GM18858 (cell line): ENCODE data around the gene NUMA1.

ENCODE experiments used
- ATAC-seq: cut with Tn5 transposase; IDR thresholded peaks from one replicate; pipeline ENCODE4 v1.9.1; 2021; ENCODE audit not compliant: unreplicated experiment

The NUMA1 gene

DNA sequence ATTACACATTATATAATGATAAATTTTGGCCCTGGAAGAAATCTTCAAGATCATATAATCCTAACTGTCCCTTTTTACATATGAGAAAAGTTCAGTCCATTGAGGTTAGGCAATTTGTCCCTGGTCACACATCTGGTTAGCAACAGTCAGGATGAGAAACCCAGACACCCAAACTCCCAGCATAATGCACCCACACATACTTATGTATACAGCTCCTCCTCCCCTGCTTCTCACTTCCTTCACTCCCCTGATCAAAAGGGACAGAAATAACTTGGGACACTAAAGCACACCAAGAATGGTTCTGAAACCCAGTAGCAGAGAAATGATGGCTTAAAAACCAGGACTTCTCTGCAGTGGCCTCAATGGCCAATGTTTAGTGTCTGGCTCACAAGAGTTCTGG lies 11.1 kb downstream of the NUMA1 start:
- no peak for ATAC-seq

DNA sequence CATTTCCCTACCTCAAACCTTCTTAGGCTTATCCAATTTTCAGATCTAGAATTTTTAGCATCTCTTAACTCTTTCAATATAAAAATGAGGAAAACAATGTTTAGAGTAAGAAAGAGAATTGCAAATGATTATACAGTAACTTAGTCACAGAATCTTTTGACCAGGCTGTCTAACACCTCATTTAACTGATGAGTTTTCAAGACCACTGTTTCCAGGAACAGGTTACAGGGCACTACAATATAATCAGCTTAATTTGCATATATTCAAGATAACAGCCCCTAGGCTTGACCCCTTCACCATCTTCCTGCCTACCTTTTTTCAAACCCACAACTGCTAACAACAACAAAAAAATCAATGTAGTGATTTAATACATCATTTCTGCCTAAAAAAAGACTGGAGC lies 12.7 kb downstream of the NUMA1 start:
- ATAC-seq: no peak

DNA sequence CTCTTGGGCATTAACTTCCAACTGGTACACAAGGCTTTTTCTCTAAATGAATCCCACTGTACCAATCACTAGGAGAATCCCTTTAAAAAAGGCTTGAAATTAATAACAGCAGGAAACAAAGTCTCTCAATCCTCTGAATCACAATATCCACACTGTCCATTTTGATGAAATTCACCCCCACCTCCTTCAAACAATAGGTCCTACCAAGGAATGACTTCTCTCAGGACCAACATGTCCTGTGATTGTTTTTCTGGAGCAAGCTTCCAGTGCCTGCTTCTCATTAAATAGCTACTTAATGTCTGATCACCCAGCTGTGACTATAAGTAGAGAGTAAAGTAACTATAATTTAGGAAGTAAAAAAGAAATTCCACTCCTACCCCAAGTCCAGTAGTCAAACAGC lies 13.1 kb downstream of the NUMA1 start:
- ATAC-seq: no peak

DNA sequence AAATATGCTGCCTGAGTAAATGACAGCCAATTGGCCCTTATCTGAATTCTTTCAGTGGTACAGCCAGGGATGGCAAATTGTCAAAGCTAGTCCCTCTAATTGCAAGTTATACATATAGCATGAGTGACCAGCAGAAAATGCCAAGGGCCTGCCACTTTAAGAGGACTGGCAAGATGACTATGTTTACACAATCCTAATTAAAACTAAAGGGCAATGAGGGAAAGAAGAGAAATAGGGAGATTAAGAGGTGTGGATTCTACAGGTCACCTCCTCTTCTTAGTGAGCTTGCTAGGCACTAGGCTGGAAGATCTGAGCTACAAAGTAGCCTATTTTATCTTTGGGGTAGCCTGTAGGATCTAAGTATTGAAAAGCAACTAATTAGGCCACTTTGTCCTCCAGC lies 13.5 kb downstream of the NUMA1 start:
- ATAC-seq: no peak

DNA sequence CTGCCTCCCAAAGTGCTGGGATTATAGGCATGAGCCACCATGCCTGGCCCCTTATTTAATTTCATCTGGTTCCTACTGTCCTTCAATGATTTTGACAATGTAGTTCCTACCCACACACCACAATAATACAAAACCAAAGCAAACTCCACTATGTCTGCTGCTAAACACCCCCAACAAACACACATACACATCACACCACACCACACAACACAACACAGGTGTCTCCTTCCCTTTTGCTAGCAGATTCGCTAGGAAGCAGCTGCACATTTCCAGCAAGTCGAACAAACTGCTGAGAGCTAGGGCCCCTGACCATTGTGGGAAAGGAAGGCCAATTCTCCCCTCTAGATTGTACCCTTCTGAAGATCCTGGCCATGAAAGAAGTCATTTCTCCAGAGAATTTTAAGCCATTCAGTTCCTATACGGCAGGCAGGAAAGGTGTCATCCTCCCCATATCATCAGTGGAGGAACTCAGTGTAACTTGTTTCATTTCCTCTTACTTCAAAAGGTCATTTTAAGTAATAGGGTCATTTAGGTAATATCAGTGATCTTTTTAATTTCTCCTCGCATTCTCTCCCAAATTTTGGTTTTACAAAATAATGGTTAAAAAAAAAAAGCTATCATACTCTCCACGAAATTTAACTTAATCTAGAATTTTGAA lies 18.5 kb downstream of the NUMA1 start:
- no peak for ATAC-seq

DNA sequence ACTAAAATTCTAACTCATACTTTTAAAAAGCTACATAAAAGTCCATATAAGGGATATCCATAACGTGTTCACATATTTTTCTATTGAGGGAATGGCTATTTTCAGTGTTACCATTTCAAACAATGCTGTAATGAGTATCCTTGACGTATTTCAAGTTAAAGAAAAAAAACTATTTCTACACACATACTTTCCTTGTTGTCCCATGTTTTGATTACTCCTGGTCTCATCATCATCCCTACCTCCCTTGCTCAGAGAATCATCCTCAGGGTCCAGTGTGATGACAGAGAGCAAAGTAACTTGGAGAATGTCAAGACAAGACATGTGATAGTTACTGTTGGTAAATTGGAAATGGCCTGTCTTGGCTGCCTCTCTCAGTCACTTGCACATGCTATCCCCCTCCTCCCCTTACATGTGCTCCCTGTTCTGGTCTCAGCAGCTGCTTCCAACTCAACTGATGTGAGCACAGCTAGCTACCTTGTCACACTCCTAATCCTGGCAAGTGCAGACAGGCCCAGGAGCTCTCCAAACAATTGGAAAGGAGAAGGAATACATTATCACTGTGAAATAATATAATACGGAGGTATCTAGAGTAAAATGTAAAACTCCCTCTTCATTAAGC lies 21.8 kb downstream of the NUMA1 start:
- ATAC-seq: no peak

DNA sequence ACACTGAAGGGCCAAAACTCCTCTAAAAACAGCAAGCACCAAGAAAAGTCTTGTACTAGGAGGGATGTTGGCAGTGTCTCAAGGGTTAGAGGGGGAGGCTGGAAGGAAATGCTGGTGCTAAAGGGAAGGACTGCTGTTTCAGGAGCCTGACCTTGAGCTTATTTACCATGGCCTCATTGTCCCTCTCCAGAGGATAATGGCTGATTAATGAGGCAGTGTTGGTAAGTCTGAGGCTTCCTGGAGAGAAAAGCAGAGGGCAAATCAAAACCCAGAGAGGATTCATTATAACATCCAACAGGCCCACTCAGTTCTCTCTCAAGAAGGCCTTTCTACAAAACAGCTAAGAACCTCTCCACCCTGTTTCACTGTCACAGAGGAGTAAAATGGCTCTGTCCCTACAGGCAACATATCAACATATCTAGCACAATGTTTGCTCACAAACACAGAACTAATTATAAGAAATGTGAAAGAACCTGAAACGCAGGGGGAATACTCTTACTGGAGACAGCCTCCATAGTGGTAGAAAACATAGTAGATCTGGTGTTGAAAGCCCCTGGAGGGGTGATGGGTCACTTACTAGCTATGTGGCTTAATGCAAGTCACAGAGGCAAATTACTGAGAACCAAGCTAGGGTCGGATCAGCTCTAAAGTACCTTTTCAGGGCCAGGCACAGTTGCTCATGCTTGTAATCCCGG lies 31.4 kb downstream of the NUMA1 start:
- ATAC-seq: no peak

DNA sequence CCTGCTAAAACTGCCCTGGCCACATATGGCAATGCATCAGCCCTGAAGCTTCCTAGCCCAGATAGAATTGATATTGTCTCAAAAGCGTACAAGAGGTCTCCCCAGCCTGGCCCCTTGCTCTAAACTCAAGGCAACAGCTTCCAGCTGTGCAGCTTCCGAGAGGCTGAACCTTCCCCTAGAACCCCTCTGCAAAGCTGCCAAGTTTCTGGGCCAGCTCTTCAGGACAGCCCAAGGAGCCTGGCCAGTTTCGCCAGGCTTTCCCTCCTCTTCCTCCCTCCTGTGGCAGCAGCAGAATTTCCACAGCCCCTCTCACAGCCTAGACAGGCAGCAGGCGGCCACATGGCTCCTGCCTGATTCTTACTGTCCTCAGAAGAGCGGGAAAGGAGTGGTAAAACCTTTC lies 34.5 kb downstream of the NUMA1 start:
- no peak for ATAC-seq

DNA sequence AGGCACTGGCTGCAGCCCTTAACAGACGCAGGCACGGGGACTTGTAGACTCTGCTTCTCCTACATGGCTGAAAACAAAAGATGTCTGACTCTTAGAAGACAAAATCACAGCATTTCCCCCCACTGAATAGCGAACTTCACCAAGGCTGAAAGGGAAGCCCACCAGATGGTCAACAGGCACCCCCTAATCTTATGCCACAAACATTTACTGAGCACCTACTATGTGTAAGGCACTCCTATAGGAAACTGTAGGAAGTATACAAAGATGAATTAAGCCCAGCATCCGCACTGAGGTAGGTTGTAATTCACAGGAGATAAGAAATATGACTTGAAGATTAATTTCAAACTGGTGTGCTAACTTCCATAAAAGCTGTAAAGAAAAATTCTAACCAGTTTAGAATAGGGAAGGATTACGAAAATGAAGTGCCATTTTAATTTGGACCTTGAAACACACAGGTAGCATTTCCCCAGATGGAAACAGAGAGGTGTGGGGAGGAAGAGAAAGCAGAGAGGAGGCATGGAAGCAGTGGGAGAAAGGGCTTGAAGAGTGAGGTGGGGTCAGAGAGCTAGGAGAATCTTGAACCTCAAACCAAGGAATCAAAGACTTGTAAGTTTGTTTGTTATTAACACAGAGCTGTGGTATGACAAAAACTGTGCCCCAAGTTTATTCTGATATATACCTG lies 38.1 kb downstream of the NUMA1 start:
- ATAC-seq: no peak

DNA sequence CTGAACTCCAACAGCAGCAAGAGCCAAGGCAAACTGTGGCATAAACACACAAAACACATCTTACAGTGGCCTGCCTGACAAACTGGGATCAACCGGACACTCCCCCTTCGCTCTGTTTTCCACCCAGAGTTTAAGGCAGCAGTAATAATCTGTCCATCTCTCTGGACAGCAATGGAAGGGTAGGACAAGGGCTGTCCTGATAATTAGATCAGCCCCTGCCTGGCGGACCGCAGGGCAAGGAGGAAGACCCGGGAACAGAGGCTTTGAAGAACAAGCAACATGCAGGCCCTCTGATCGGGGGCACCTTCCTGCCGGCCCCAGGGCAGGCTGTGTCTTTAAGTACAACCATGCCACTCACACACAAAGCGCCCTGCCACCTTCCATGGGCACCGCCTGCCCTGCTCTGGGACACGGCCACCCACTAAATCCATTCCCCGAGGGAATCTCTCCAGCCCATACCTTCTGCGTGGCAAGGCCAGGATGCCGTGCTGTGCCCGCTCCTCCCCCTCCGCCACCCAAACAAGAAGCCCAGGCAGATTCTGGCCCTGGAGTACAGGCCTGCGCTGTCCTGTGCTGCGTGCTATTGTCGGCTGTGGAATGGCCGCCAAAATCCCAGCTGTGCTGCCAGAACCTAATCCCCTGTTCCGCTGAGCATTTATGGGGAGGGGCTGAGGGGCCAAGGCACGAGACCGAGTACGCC lies 38.8 kb downstream of the NUMA1 start:
- ATAC-seq: no peak

DNA sequence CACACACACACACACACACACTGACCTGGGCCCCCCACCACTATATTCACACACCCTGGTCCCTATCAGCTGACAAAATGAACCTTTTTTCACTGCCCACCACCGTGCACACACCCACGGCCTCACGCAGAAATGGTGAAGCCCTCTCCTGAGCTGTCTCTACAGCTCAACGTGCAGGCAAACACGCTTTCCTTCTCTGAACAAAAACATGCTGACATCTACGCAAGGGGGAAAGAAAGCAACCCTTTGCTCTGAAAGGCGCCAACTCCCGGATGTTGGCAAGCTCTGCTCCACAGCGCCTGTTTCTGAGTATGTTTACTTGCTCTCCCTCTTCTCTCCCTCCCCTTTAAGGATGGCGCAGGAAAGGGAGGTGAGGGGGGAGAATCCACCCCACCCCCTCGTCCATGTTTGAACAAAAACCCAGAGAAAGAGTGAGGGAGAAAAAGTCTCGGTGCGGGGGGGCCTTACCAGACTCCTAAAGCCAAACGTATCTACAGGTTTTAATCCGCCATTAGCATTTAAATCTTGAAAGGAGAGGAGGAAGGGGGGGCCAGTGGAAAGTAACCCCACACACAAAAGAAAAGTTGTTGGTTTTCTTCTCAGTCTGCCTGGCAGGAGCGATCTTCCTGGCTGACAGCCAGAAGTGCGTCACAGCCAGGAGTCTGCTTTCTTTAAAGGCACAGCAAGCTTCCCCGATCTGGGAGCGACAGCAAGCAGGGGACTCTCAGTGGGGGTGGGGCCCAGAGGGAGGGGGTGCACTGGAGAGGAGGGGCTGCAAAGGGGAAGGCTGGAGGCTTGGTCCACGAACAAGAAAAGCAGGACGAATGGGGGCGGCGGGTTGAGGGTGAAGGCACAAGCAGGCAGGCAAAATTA lies 39.6 kb downstream of the NUMA1 start:
- ATAC-seq: no peak

DNA sequence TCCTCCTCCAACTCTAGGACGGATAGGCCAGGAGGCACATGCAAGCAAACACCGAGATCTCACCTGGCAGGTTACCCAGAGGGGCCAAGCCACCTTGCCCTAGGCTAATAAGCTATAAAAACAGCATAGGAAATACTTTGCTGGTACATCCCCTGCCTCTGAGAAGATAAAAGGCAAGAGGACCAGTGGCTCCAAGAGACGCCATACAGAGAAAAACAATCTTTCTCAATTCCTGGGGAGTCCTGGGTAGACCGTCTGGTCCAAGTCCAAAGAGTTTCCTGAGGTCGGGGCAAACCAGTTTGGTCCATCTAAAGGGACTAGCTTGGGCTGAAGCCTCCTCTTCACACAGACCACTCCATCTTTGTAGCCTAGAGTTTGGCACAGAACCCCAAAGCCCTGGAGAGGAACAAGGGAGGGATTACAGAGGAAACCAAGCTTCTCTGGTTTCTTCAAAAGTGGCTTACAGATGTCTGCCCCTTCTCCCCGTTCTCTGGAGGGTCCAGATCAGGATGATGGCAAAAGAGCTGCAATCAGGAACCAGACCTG lies 40.4 kb downstream of the NUMA1 start:
- ATAC-seq: no peak

DNA sequence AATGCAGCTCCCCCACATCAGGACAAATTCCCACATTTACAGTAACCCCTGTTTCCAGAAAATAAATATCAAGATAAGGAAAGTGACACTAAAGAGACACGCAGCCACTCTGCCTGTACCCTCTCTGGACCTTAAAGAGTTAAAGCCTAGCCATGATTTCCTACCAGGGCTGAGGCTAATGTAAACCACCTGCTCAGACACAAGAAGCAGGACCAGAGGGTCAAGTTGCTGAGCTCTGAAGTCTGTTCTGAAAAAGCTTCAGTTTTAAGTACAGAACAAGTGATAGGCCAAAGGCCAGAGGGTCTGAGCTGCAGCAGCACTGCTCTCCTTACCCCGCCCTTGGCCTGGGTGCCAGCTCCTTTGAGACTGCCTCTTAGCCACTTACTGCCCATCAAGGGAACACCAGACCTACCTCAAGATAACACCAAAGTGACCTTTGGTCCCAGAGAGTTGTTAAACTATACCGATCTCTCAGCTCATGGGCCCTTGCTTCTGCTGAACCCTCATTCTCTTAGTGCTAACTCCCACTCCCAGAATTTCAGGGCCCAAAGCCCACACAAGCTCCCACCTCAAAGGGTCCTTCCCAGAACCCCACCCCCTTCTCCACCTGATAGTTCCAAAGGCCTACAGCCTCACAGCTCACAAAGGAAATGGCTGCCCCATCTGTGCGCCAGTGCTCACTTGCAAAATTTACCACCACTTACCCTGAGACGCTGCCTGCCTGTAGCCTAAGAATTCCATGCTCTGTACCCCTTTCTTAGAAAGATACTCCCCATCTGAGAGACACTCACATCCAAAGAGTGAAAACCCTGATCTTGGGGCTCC lies 41.1 kb downstream of the NUMA1 start:
- no peak for ATAC-seq

DNA sequence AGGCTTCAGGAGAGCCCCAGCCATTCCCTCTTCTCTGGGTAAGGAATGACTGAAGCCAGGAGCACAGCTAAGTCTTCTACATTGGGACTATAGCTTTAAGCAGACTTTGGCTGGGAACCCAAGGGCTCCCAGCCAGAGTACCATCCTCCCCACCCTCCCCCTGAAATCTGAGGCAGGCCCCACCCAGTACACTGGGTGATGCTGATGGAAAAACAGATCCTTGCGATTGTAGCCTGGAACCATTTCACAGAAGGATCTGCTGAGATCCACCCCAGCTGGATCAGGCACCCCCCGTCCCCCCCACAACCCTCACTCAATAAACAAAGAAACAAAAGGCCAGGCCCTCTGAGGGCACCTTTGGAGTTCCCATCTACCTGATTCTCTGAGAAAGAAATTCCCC lies 41.9 kb downstream of the NUMA1 start:
- no peak for ATAC-seq

DNA sequence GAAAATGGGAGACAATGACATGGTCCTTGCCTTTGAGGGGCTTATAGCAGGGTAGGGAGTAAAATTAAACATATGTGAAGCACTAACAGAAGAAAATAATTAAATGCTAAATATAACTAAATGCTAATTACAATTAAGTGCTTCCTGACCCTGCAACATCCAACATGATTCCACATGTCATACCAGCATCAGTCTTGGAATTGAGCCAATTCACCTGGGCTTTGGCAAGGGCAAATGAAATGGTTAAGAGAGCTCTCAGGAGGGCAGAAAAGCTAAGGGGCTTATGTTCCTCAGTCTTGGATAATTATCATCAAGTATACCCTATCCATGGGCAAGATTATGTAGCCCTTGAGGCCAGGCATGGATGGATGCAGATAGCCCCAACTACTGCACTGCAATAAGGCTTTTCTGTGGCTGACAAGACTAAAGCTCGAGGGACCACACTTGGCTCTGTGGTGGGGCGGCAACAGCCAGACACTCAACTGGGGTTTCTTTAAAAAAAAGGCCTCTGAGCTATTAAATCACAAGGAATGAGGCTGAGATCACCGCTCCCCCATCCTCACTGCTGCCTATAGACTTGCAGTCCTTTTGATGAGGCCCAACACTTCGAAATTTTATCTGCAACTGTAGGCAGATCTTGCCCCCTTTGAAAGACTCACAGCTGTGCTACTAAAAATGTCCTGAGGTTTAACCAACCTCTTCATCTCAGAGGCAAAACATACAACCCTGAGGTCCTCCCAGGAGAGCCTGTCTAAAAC lies 42.6 kb downstream of the NUMA1 start:
- no peak for ATAC-seq

DNA sequence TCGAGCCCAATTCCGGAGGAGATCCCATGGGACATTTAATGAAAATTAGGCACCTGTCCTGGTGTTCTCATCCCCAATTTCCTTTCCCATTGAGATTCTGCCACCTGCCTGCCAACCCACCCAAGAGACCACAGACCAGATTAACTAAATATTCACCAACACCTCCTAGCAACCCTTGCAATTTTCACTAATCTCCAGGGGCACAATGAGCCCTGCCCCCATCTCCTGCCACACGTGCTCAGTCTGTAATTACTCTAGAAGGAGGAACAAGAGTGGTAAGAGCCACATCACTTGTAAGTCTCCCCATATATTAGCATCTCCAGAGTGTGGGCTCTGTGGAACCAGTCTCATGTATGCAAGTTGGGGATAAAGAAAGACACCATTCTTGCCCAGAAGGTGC lies 43.7 kb downstream of the NUMA1 start:
- no peak for ATAC-seq

DNA sequence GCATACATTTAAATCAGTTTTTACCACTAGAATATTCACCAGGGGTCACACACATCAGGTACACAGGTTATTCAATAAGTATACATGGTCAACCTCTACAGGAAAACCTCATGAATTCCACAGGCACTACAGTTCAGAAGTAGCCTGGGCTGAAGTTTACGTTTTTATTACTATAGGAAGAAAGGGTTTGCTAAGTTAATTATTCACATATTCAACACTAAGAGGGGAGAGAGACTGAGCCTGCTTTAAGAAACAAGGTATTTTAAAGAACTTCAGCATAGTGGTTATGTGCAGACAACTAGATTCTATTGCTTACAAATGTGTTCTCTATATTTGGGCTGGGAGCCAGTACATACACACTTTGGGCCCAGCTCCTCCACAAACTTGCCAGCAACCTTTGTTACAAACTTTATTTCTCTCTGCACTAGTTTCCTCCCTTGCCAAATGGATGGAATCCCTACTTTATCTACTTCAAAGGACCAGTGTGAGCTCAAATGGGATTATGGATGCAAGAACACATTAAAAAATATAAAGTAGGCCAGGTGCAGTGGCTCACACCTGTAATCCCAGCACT lies 49.8 kb downstream of the NUMA1 start:
- no peak for ATAC-seq

DNA sequence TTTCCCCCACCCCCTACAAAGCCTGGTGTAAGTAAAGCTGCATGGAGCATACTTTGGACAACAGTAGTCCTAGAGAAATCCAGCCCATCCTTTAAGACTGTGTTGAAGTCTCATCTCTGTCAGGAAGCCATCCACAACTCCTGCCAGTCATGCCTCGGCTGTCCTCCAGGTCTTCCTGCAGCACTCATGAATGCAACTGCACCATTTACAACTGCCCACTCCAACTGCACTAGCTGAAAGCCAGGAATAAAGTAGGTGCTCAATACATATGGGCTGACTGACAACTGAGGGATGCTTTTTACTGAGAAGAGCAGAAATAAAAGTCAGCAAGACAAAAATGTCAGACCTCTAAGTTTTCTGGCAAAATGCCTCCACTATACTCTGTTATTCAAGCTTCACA lies 54.3 kb downstream of the NUMA1 start:
- ATAC-seq: no peak
